ENCODE data around the gene PTPN18.
"Not testable (repeated sequence)": the region's sequence is repeated elsewhere in the genome, so short reads cannot be mapped to it uniquely, and the experiment has no call there.

PTPN18 gene, protein sequence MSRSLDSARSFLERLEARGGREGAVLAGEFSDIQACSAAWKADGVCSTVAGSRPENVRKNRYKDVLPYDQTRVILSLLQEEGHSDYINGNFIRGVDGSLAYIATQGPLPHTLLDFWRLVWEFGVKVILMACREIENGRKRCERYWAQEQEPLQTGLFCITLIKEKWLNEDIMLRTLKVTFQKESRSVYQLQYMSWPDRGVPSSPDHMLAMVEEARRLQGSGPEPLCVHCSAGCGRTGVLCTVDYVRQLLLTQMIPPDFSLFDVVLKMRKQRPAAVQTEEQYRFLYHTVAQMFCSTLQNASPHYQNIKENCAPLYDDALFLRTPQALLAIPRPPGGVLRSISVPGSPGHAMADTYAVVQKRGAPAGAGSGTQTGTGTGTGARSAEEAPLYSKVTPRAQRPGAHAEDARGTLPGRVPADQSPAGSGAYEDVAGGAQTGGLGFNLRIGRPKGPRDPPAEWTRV

DNA sequence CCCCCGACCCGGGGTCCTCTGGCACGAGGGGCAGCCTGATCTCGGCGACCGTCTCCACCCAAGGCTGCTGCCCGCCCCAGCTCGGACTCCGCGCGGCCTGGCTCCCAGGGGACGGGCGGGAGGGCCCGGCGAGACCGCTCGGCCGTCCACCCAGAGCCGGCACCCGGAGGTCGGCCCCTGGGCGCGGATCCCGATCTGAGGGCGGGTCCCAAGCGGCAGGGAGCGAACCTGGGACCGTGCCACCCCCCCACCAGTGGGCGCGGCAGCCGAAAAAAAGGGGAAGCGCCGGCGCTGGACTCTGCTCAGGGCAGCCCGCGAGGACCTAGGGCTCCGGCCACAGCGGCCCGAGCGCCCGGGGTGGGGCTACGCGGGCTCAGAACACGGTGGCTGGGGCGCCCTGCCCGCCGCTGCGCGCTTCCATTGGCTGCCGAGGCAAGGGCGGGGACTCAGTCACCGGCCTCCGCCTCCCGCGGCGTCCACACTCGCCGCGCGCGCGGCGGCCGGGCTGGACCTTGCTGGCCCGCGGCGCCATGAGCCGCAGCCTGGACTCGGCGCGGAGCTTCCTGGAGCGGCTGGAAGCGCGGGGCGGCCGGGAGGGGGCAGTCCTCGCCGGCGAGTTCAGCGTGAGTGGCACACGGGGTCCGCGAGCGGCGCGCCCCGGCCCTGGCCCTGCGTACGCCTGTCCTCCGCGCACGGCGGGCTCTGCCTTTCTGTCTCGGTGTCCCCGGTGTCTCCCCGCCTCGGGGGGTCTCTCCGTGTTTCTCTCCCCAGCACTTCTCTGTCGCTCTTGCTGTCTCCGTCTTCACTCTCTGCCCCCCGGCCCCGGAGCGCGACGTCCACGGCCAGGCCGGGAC, at the start of gene PTPN18:
Gene PTPN18 (plus strand): TSS at position 479 of the 854 bp plus-strand sequence. CDS start 52 bp downstream, at position 531.
- DNase-seq, result peak; percentile 75

DNA sequence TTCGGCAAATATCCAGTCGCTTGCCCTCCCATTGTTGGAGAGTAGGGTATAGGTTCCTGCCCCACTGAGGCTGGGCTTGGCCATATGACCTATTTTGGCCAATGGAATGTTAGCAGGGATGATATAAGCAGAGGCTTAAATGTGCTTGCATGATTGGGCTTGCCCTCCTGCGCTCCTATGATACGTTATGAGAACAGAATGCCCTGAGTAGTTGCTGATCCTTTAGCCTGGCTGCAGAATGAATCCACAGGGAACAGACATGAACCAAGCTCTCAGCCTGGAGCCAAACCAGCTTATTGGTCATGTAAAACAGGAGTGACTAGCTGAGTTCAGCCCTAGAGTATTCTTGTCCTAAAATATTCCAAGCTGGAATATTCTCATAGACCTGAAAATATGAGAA, 48.0 kb upstream of the PTPN18 start:
- DNase-seq, result no peak

DNA sequence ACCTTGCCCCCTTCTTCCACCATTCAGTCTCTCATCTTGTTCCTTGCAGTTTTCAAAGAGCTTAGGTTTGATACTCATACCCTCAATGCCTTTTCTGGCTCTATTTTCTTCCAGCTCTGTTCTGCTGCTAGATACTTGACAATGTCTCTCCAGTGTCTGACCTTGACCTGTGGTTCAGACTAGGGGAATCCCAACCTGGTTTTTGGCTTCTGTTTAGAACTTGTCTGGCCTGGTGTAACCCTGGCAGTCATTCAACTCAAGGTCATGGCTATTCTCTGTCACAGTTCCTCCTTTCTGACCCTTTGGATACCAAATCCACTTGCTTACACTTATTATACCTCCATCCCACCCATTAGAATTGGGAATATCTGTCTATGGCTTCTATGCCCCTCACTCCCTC, 45.0 kb upstream of the PTPN18 start:
- no peak for DNase-seq

DNA sequence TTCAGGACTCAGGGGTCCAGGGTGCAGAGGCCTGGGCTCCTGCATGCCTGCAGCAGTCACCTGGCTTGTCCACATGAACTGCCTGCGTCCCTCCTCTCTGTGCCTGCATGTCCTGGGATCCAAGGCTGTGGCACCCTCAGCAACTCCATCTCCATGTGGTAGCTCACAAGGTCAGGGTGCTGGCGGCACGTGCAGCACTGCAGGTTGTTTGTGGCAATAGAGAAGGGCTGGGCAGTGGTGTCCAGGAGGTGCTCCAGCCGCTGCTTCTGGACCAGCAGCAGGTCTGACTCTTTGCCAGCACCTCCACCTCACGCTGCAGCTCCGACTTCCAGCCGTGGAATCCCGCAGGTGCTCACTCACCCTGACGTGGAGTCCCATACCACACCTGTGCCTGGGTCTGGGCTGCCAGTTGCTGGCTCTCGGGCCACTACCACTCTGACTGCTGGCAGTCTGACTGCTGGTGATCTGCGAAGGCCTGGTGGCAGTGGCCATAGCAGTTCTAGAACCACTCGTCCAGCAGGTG, 42.0 kb upstream of the PTPN18 start:
- DNase-seq, result no peak

DNA sequence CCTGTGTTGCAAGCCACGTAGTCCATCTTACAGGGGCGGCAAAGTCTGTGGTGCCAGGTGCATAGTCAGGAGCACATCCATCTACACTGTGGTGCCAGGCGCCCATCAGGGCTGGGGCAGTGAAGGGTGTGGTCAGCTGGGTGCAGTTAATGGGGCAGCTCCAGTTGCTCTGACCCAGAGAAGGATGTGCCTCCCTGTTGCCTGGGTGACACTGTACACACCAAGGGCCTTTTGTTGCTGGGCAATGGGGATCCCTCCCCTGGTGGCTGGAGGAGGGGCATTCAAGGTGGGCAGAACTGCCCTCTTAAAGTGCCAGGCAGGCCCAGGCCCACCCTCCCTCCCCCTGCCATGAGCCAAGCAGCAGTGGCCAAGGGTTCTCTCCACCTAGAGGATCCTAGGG, 41.5 kb upstream of the PTPN18 start:
- no peak for DNase-seq

DNA sequence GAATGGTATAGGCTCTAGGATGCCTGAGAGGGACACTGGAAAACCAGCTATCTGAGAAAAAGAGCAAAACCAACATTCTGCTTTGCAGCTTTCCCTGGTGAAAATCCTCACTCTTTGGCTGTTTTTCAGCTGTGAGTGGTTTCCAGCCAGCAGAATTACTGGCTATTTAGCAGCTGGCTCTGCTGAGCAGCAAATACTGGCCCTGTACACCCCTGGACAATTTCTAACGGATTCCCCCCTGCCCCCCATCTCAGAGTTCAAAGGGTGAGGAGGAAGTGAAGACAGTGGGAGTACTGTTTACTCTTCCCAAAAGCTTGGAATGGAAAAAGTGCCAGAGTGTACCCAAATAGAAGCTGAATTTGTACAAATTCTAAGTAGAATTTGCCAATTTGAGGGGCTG, 39.3 kb upstream of the PTPN18 start:
- no peak for DNase-seq

DNA sequence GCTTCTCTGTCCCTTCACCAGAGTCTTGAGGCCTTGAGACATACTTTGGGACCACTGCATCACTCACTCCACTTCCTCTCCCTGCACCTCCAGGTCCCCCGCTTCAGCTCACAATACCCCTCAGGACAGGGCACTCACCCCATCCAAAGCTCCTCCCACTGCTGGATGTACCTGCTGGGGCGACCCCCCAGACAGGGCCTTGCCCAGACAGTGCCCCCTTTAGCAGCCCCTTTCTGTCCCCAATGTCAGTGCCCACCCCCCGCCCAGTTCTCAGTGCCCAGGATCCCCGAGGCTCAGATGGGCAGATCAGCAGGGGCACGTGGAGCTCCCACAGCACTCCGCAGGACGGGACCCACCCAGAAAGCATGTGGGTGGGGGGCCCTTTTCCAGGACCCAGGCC, 37.0 kb upstream of the PTPN18 start:
- DNase-seq, result no peak

DNA sequence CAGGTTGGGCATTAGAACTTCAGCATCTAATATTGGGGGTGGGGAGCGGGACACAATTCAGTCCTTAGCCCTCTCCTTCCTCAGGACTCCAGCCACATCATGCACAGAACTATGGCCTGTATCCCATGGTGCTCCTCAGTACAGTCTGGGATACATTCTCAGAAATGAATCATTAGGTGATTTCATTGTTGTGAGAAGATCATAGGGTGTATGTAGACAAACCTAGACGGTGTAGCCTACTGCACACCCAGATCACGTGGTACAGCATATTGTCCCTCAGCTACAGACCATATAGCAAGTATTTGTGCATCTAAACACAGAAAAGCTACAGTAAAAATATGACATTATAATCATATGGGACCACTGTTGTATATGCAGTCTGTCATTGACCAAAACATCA, 36.3 kb upstream of the PTPN18 start:
- DNase-seq, result no peak

DNA sequence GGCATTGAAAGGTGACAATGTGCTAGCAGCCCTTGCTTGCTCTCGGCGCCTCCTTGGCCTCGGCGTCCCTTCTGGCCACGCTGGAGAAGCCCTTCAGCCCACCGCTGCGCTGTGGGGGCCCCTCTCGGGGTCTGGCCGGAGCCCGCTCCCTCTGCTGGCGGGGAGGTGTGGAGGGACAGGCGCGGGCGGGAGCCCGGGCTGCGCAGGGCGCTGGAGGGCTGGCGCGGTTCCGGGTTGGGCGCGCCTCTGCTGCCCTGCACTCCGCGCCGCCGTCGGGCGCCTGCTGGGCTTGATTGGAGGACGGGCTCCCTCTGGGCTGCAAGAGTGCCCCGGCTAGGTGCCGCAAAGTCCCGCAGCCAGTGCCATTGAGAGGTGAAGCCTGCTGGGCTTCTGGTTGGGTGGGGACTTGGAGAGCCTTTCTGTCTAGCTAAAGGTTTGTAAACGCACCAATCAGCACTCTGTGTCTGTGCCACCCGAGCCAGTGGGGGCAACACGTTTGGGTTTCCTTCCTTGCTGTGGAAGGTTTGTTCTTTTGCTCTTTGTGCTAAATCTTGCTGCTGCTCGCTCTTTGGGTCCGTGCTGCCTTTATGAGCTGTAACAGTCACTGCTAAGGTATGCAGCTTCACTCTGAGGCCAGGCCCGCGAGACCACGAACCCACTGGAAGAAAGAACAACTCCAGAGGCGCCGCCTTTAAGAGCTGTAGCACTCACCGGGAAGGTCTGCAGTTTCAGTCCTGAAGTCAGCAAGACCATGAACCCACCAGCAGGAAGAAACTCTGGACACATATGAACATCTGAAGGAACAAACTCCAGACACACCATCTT, 27.9 kb upstream of the PTPN18 start:
- no peak for DNase-seq

DNA sequence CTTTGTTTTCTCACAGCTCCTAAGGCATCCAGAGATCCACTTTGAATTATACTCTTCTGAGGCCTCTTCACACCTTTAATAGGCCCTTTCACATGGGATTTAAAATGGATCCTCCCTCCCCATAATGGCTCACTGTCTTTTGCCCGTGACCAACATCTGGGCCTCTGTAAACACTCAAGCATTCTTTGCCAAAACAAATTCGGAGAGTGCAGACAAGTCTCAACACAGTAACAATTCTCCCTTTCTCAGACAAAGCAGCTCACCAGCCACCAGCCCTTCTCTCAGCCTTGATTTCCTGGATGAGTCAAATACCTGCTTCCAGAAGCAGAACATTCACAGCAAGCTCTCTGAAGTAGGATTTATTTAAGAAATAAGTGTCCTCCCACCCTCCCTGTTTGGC, 27.1 kb upstream of the PTPN18 start:
- DNase-seq, result no peak

DNA sequence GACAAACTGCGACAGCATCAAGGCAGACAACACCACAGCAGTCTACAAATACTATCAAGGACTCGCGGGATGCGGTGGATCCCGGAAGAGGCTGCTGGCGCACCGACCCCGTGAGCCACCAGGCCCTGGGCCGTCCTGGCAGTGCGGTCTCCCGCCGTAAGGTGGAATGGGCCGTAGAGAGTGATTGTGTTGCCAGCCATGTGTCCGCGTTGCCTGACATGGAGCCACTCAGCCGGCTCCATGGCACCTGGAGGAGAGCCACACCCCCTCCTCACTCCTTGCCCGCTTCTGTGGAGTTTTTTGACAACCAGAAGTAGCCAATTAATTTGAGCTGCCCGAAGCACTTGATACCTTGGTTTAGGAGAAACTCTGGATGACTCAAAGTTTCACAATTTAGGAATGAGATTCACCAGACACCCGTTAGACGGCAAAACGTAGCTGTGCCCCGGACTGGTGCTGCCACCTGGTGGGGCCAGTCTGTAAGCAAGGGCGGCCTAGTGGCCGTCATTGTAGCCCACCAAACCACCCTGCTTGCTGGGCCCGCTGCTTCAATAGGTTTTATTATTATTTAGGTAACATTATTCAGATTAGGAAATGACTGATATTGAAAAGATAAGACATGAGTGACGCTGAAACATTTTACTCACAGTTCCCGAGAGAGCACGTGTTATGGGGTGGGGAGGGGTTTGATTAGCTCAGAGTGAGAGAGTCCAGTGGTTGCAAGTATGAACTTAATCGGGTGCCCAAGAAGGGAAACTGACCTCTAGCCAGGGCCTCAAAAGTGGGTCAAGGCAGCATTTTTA, 23.4 kb upstream of the PTPN18 start:
- peak; percentile 86 for DNase-seq

DNA sequence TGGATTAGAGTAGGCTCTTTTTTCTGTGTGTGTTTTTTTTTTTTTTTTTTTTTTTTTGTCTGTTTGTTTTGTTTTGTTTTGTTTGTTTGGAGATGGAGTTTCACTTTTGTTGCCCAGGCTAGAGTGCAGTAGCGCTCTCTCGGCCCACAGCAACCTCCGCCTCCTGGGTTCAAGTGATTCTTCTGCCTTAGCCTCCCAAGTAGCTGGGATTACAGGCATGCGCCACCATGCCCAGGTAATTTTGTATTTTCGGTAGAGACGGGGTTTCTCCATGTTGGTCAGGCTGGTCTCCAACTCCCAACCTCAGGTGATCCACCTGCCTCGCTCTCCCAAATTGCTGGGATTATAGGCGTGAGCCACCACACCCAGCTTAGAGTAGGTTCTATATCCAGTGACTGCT, 22.6 kb upstream of the PTPN18 start:
- not testable (repeated sequence) for DNase-seq

DNA sequence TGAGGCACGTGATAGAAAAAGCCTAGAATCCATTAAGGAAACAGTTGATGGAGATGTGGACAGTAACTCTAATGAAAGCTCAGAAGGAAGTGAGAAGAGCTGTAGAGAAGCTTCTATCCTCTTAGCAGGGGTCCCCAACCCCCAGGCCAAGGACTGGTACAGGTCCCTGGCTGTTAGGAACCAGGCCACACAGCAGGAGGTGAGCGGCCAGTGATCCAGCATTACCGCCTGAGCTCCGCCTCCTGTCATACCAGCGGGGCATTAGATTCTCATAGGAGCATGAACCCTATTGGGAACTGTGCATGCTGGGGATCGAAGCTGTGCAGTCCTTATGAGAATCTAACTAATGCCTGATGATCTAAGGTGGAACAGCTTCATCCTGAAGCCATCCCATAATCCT, 21.8 kb upstream of the PTPN18 start:
- no peak for DNase-seq

DNA sequence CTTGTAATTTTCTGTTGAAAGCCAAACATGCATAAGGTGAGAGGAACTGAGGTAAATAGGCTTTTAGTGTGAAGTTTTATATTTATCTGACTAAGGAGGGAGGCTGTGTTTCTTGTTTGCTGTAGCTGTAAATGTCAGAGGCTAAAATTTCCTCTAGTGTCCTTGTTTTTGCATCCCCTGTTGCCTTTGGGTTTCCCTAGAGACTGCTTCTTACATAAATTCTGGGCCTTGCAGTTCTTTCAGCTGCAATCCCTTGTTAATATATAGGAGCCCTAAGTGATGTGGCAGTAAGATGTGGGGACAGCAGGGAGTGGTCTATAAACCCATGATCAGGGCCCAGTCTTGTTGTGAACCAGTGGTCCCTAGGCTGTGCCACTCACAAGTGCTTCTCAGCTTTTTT, 20.6 kb upstream of the PTPN18 start:
- DNase-seq, result no peak

DNA sequence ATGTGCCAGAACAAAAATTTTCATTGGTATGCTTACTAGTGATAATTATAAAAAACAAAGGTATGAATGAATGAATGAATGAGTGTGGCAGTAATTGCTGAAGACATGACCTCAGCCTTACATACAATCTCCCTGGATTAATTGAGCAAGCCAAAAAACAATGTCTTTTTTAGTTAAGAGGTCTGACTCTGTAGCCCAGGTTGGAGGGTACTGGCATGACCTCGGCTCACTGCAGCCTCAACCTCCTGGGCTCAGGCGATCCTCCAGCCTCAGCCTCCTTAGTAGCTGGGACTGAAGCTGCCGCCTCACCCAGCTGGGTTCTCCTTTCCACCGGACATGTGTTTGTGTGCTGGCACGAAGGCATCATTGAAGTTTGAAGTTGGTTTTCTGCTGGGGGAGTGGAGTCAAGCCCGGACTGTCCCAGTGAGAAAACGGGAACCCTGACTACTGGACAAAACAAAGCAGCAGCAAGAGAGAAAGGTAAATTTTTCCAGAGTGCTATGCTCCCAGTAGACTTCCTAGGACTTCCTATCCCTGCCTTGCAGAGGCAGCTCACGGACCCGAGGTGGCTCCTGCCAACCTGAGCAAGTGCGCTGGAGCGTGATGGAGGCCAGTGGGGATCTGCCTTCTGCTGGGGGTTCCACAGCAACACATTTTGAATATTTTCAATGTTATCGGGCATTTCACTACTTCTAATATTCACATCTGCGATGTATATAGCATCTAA, 19.5 kb upstream of the PTPN18 start:
- DNase-seq, result no peak

DNA sequence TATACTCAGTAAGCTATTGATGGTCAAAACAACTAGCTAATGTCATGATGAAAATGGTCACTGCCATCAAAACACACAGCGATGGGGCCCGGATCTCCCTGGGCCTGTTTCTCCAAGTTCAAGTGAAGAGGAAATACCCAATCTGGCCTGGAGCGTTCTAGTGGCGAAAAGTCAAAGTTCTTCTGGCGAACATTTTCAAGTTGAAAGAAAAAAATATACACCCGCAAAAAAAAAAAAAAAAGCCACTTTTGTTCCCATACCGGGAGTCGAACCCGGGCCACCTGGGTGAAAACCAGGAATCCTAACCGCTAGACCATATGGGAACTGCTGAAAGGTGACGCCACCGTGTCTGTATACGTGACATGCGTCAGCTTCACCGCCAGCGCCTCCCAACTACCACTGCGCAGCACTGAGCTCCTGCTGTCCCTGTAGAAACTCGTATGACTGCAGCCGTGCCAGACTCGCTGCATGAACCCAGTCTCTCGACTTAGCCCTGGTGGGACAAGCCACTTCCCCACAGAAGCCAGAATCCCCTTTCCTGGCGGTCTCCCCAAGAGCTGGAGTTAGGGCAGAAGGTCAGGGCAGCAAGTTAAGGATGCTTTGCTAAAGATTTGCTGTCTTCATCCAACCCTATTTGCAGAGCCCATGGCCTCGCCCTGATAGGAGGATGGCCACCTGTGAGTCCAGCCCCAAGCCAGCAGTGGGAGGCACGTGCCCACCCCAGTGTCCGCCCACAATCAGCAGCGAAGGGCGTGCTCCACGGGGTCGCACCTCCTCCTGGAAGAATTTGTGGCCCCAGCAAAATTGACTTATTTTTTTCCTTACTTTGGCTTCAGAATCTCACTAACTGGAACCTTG, 18.8 kb upstream of the PTPN18 start:
- peak; percentile 79 for DNase-seq

DNA sequence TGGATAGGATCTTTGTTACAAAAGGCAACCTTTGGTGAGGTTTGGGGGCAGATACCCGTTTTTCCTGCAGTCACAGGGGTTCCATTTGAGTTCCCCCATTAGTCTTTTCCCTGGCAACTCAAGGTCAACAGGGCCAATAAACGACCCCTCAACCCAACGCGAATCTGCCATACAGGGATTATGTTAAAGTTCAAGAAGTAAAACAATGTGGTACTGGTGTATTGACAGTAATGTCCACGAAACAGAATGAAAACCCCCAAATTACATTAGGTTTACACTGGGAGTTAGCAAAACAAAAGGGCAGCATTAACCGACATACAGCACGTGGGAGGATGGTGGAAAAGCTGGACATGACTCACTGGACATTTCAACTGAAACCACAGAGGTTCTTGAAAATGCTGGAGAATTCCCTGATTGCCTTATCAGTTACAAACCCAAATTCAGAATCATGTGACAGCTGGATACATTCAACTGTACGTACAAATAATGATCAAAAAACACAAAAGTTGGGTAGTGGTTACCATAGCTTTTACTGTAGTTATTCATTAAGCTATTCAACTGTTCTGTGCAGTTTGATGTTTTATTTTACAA, 18.0 kb upstream of the PTPN18 start:
- DNase-seq, result no peak

DNA sequence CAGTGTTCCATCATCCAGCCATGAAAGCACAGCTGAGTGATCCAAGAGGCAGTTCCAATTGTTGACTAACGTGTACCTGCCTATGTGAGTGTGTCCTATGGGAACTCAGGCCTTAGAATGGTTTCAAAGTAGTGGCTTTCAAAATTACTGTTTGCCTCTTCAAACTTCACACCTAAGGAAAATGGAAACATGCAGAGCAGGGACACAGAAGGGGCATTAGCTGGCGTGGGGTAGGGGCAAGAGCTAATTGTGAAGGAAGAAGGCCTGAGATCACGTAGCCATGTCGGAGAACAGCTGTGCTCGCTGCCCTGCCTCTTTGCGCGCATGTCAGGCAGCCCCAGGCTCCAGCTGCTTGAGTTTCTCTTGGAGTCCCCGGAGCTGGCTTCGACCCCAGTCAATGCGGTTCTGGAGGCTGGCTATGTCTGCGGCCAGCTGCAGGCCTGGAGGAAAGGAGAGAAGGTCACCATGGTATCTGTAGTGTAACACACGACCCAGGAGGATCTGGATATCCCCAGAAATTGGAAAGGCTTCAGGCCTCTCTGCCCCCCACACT, 17.0 kb upstream of the PTPN18 start:
- no peak for DNase-seq
